ENCODE results near the gene PPIF.

Gene PPIF

DNA sequence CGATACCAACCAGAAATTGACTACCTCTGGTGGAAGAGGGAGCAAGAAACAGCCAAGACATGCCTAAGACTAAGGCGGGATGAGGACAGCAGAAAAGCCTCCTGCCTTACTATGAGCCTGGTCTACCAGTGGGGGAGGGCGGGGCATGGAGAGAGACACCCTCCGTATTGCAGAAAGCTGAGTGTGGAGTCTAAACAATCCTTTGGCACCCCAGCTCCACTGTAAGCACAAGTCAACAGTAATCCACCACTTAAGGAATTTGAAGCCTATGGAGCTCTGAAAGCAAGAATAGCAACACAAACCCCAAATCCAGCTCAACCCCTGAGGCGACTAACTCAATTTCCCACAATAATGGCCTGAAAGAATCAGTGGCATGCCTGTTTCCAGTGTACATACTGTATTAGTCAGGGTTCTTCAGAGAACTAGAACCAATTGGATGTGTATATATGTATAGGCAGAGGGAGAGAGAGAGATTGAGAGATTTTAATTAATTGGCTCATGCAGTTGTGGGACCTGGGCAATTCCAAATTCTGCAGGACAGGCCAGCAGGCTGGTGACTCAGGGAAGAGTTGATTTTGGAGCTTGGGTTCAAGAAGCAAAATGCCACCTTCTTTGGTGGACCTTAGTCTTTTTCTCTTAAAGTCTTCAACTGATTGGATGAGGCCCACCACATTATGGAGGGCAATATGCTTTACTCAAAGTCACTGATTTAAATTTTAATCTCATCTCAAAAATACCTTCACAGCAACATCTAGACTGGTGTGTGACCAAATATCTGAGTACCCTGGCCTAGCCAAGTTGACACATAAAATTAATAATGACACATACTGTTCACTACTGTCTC lies 13.5 kb downstream of the PPIF start:
- TF ChIP-seq, protein P1, sequence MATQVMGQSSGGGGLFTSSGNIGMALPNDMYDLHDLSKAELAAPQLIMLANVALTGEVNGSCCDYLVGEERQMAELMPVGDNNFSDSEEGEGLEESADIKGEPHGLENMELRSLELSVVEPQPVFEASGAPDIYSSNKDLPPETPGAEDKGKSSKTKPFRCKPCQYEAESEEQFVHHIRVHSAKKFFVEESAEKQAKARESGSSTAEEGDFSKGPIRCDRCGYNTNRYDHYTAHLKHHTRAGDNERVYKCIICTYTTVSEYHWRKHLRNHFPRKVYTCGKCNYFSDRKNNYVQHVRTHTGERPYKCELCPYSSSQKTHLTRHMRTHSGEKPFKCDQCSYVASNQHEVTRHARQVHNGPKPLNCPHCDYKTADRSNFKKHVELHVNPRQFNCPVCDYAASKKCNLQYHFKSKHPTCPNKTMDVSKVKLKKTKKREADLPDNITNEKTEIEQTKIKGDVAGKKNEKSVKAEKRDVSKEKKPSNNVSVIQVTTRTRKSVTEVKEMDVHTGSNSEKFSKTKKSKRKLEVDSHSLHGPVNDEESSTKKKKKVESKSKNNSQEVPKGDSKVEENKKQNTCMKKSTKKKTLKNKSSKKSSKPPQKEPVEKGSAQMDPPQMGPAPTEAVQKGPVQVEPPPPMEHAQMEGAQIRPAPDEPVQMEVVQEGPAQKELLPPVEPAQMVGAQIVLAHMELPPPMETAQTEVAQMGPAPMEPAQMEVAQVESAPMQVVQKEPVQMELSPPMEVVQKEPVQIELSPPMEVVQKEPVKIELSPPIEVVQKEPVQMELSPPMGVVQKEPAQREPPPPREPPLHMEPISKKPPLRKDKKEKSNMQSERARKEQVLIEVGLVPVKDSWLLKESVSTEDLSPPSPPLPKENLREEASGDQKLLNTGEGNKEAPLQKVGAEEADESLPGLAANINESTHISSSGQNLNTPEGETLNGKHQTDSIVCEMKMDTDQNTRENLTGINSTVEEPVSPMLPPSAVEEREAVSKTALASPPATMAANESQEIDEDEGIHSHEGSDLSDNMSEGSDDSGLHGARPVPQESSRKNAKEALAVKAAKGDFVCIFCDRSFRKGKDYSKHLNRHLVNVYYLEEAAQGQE (IDR thresholded peaks at IDR 0.05; ENCODE audit: low read depth): no peak
- TF ChIP-seq, protein P2, sequence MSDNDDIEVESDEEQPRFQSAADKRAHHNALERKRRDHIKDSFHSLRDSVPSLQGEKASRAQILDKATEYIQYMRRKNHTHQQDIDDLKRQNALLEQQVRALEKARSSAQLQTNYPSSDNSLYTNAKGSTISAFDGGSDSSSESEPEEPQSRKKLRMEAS (IDR thresholded peaks at IDR 0.05): no peak
- TF ChIP-seq TCF12 (IDR thresholded peaks at IDR 0.05; ENCODE audit: low read depth): no peak
- TF ChIP-seq EGR1 (IDR thresholded peaks at IDR 0.05): no peak
- TF ChIP-seq CEBPB (IDR thresholded peaks at IDR 0.05): no peak
- TF ChIP-seq NFIC (IDR thresholded peaks at IDR 0.05): no peak
- no peak for TF ChIP-seq YY1 (IDR thresholded peaks at IDR 0.05; ENCODE audit: low read depth)
- TF ChIP-seq EP300 (IDR thresholded peaks at IDR 0.05; ENCODE audit: borderline replicate concordance): no peak
- no peak for TF ChIP-seq TEAD4 (IDR thresholded peaks at IDR 0.05)
- no peak for TF ChIP-seq RAD21 (IDR thresholded peaks at IDR 0.05; ENCODE audit: low read depth)
- no peak for TF ChIP-seq ZBTB7A (IDR thresholded peaks at IDR 0.05; ENCODE audit: low read depth)
- TF ChIP-seq, protein P3, sequence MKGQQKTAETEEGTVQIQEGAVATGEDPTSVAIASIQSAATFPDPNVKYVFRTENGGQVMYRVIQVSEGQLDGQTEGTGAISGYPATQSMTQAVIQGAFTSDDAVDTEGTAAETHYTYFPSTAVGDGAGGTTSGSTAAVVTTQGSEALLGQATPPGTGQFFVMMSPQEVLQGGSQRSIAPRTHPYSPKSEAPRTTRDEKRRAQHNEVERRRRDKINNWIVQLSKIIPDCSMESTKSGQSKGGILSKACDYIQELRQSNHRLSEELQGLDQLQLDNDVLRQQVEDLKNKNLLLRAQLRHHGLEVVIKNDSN (IDR thresholded peaks at IDR 0.05): no peak
- TF ChIP-seq CREB1 (IDR thresholded peaks at IDR 0.05; ENCODE audit: low read depth): no peak
- TF ChIP-seq FOXM1 (IDR thresholded peaks at IDR 0.05; ENCODE audit: borderline replicate concordance, low read depth): no peak
- no peak for TF ChIP-seq TAF1 (IDR thresholded peaks at IDR 0.05; ENCODE audit: low read depth)

DNA sequence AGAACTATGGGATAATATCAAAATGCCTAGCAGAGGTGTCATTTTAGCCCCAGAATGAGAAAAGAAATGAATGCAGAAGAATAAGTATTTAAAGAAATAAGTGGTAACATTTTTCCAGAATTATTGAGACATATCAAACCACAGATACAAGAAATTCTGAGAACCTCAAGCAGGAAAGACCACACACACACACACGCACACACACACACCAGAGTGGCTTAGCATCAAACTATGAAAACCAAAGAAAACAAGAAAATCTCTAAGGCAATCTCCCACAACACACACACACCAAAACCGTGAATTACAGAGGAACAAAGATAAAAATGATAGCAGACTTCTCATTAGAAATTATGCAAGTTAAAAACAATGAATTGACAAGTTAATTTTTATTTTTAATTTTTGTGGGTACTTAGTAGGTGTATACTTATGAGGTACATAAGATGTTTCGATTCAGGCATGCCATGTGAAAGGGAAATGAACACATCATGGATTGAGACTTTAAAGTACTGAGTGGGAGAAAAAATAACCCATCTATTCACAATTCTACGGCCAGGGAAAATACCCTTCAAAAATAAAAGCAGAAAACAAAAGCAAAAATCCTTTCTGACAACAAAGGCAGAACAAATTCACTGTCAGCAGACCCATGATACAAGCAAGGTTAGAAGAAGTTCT lies 14.6 kb downstream of the PPIF start:
- no peak for TF ChIP-seq ZBTB7A (IDR thresholded peaks at IDR 0.05; ENCODE audit: low read depth)
- TF ChIP-seq, protein P1 (IDR thresholded peaks at IDR 0.05; ENCODE audit: low read depth): no peak

DNA sequence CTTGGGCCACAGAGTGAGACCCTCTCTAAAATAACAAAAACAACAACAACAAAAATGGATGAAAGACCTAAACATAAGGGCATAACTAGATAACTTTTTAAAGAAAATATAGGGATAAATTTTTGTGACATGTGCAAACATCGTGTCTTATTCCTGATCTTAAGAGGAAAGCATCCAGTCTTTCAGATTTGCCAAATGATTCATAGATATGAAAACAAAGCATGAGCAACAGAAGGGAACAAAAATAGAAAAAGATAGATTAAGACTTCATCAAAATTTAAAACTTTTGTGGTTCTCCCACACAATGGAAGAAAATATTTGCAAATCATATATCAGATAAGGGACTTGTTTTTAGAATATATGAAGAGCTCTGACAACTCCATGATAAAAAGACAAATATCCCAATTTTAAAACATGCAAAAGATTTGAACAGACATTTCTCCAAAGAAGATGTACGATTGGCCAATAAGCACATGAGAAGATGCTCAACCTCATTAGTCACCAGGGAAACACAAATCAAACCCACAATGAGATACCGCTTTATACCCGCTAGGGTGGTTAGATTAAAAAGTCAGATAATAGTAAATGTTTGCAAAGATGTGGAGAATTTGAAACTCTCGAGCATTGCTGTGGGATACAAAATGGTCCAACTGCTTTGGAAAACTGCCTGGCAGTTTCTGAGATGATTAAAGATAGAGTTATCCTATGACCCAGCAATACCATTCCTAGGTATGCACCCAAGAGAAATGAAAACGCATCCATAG lies 20.3 kb downstream of the PPIF start:
- TF ChIP-seq TAF1 (IDR thresholded peaks at IDR 0.05; ENCODE audit: low read depth) (no peak), NFIC (IDR thresholded peaks at IDR 0.05) (no peak), TEAD4 (IDR thresholded peaks at IDR 0.05) (no peak), EGR1 (IDR thresholded peaks at IDR 0.05) (no peak), EP300 (IDR thresholded peaks at IDR 0.05; ENCODE audit: borderline replicate concordance) (no peak), YY1 (IDR thresholded peaks at IDR 0.05; ENCODE audit: low read depth) (no peak), CEBPB (IDR thresholded peaks at IDR 0.05) (no peak)
- TF ChIP-seq, protein P1 (IDR thresholded peaks at IDR 0.05; ENCODE audit: low read depth): no peak

DNA sequence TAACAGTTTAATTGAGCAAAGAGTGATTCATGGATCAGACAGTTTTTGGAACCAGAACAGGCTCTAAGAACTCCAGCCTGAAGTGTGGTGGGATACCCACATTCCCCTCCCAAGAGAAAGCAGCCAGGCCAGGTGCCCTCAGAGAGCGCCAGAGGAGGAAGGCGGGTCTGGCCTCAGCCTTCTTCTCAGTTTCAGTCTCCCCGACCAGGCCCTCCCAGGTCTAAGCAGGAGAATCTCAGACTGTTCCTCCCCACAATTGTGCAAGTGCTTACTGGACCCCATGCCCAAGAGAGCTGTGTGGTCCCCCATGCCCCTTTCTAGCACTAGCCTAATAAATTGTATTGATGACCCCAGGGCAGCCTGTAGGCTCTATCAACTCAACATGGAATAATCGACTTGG lies 25.6 kb downstream of the PPIF start:
- TF ChIP-seq, protein P1 (IDR thresholded peaks at IDR 0.05; ENCODE audit: low read depth): no peak
